ENCODE measurements around the gene RSAD1. TPM values are rescaled to one million over a fixed set of nuclear protein-coding genes. Genes with fewer than 3 reads are reported as not detected.

The RSAD1 gene
- total and polyA plus RNA-seq, 4 donors: 20.1 to 43.2 (median 29.9) TPM

GRCh38 chr17:50476545-50477315, 1.9 kb upstream of the RSAD1 start:
- ATAC-seq (ENCODE audit: insufficient read depth, low FRiP score): no peak
- peaks cover 0 to 12% (median 6%) of the 10 kb centered on the region in 5 donors for H3K4me1 ChIP-seq (ENCODE audit: control insufficient read depth in 5 of 5, insufficient read depth in 5 of 5, low read length in 5 of 5)
- 77 to 85% methylated on average over 18 of the region's 18 CpGs for WGBS, 2 donors
- TF ChIP-seq, protein P1, sequence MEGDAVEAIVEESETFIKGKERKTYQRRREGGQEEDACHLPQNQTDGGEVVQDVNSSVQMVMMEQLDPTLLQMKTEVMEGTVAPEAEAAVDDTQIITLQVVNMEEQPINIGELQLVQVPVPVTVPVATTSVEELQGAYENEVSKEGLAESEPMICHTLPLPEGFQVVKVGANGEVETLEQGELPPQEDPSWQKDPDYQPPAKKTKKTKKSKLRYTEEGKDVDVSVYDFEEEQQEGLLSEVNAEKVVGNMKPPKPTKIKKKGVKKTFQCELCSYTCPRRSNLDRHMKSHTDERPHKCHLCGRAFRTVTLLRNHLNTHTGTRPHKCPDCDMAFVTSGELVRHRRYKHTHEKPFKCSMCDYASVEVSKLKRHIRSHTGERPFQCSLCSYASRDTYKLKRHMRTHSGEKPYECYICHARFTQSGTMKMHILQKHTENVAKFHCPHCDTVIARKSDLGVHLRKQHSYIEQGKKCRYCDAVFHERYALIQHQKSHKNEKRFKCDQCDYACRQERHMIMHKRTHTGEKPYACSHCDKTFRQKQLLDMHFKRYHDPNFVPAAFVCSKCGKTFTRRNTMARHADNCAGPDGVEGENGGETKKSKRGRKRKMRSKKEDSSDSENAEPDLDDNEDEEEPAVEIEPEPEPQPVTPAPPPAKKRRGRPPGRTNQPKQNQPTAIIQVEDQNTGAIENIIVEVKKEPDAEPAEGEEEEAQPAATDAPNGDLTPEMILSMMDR (IDR thresholded peaks at IDR 0.05; ENCODE audit: control extremely low read depth, extremely low read depth): no peak
- peaks cover 0 to 6% (median 0%) of the 10 kb centered on the region in 3 donors for H3K27me3 ChIP-seq (ENCODE audit: control insufficient read depth in 3 of 3, insufficient read depth in 3 of 3, low read length in 2 of 3)
- H3K36me3 ChIP-seq (ENCODE audit: control insufficient read depth in 4 of 4, insufficient read depth in 4 of 4, low read length in 4 of 4): peaks cover 0 to 10% (median 4%) of the 10 kb centered on the region in 4 donors
- H3K4me3 ChIP-seq: no peak overlapping the region
- H3K27ac ChIP-seq (ENCODE audit: low read depth in 1 of 2, low read length in 1 of 2): no peak overlapping the region
- no peaks in the 10 kb centered on the region for H3K9me3 ChIP-seq (ENCODE audit: control insufficient read depth in 4 of 4, insufficient read depth in 3 of 4, low read length in 3 of 4)
- no peak for DNase-seq
- H3K9ac ChIP-seq (ENCODE audit: insufficient read depth in 1 of 2, low read length in 2 of 2): no peak overlapping the region

GRCh38 chr17:50477976-50478375, 684 bp upstream of the RSAD1 start:
- 89 to 92% methylated on average over 7 of the region's 7 CpGs for WGBS, 2 donors
- peak overlapping the region in 1 of 2 donors; percentile 69 for H3K9ac ChIP-seq (ENCODE audit: insufficient read depth in 1 of 2, low read length in 2 of 2)
- peaks cover 0 to 12% (median 2%) of the 10 kb centered on the region in 4 donors for H3K36me3 ChIP-seq (ENCODE audit: control insufficient read depth in 4 of 4, insufficient read depth in 4 of 4, low read length in 4 of 4)
- no peaks in the 10 kb centered on the region for H3K9me3 ChIP-seq (ENCODE audit: control insufficient read depth in 4 of 4, insufficient read depth in 3 of 4, low read length in 3 of 4)
- H3K27me3 ChIP-seq (ENCODE audit: control insufficient read depth in 3 of 3, insufficient read depth in 3 of 3, low read length in 2 of 3): peaks cover 0 to 6% (median 0%) of the 10 kb centered on the region in 3 donors
- no peak overlapping the region for H3K4me3 ChIP-seq
- ATAC-seq (ENCODE audit: insufficient read depth, low FRiP score) (no peak), DNase-seq (no peak)
- peak overlapping the region; percentile 90 to 95 for H3K27ac ChIP-seq (ENCODE audit: low read depth in 1 of 2, low read length in 1 of 2)
- H3K4me1 ChIP-seq (ENCODE audit: control insufficient read depth in 5 of 5, insufficient read depth in 5 of 5, low read length in 5 of 5): peaks cover 0 to 12% (median 6%) of the 10 kb centered on the region in 5 donors
- TF ChIP-seq, protein P1 (IDR thresholded peaks at IDR 0.05; ENCODE audit: control extremely low read depth, extremely low read depth): no peak

DNA sequence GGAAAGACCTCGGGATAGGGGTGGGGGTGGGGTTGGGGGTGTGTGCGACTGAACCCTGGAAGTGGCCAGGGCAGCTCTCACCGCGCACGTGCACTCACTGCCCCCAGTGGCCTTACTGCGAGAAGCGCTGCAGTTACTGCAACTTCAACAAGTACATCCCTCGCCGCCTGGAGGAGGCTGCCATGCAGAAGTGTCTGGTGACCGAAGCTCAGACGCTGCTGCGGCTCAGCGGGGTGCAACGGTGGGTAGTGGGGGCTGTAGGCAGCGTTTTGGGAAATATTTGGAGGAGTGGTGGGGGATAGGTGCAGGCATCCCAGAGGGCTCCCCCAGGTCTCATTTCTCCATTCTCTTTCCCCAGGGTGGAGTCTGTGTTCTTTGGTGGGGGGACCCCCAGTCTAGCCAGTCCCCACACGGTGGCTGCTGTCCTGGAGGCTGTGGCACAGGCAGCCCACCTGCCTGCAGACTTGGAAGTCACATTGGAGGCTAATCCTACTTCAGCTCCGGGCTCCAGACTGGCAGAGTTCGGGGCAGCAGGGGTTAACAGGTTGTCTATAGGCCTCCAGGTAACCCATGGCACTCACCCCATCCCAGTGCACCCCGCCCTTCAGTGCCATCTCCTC, 972 bp downstream of the RSAD1 start:
- peaks cover 0 to 6% (median 0%) of the 10 kb centered on the region in 3 donors for H3K27me3 ChIP-seq (ENCODE audit: control insufficient read depth in 3 of 3, insufficient read depth in 3 of 3, low read length in 2 of 3)
- H3K36me3 ChIP-seq (ENCODE audit: control insufficient read depth in 4 of 4, insufficient read depth in 4 of 4, low read length in 4 of 4): peaks cover 0 to 22% (median 5%) of the 10 kb centered on the region in 4 donors
- peak overlapping the region in 1 of 2 donors; percentile 95 for H3K27ac ChIP-seq (ENCODE audit: low read depth in 1 of 2, low read length in 1 of 2)
- DNase-seq (peak; percentile 84 to 86 (median 86)), ATAC-seq (ENCODE audit: insufficient read depth, low FRiP score) (peak; percentile 42)
- 15 to 17% methylated on average over 19 of the region's 19 CpGs for WGBS, 2 donors
- H3K4me3 ChIP-seq: peak overlapping the region; percentile 88
- H3K9me3 ChIP-seq (ENCODE audit: control insufficient read depth in 4 of 4, insufficient read depth in 3 of 4, low read length in 3 of 4): no peaks in the 10 kb centered on the region
- peaks cover 0 to 12% (median 6%) of the 10 kb centered on the region in 5 donors for H3K4me1 ChIP-seq (ENCODE audit: control insufficient read depth in 5 of 5, insufficient read depth in 5 of 5, low read length in 5 of 5)
- TF ChIP-seq, protein P1 (IDR thresholded peaks at IDR 0.05; ENCODE audit: control extremely low read depth, extremely low read depth): peak; percentile 6
- peak overlapping the region in 1 of 2 donors; percentile 59 for H3K9ac ChIP-seq (ENCODE audit: insufficient read depth in 1 of 2, low read length in 2 of 2)
